IMR-90 (cell line): ENCODE measurements around the gene PANK2. TPM values are rescaled to one million over a fixed set of nuclear protein-coding genes. Genes with fewer than 3 reads are reported as not detected.
A peak's percentile ranks its signal among the peaks of the same experiment; 100 is the strongest.

Experiments
- ATAC-seq: fragments of 200-7000 bp; cut with Tn5 transposase; 2 replicates; pipeline ENCODE4 v1.9.1; 2020; ENCODE audit warnings: low read depth, mild to moderate bottlenecking, moderate library complexity
- BruUV-seq: library from RNA; stranded (reverse); fragments of 400-500 nt; replicated peaks from 2 replicates; lab custom pipeline; 2021; lab: Mats Ljungman, UMichigan
- CTCF ChIA-PET: fragments of 300-600 bp; formaldehyde crosslinking; extraction: SDS; loops from one replicate; lab custom pipeline; 2021; ENCODE audit warnings: antibody characterized with exemption; lab: Yijun Ruan, JAX
- POLR2A ChIA-PET: fragments of 300-600 bp; sonication (Branson Sonifier 250); formaldehyde crosslinking; loops from one replicate; lab custom pipeline; 2022; ENCODE audit warnings: antibody characterized with exemption; ENCODE audit not compliant: unreplicated experiment; lab: Charles Lee
- DNase-seq: peaks from one replicate; pipeline ENCODE4 v3.0.0; 2013
- H2AFZ ChIP-seq: replicated peaks from 2 replicates; pipeline ENCODE3; 2013; ENCODE audit warnings: low read length, mild to moderate bottlenecking; ENCODE audit not compliant: poor library complexity
- H2AK5ac ChIP-seq: 2 replicates; pipeline ENCODE4 v1.6.1; 2013; ENCODE audit warnings: low read depth, low read length, inconsistent platforms
- H2AK9ac ChIP-seq: replicated peaks from 2 replicates; pipeline ENCODE3; 2013; ENCODE audit warnings: mild to moderate bottlenecking, low read depth, low read length, moderate library complexity; ENCODE audit not compliant: poor library complexity
- H2BK120ac ChIP-seq: 2 replicates; pipeline ENCODE4 v1.6.1; 2013; ENCODE audit warnings: low read depth, low read length, inconsistent platforms
- H2BK15ac ChIP-seq: 3 replicates; pipeline ENCODE4 v1.6.1; 2013; ENCODE audit warnings: low read depth, low read length, inconsistent platforms
- H2BK20ac ChIP-seq: 2 replicates; pipeline ENCODE4 v1.6.1; 2013; ENCODE audit warnings: low read depth, mild to moderate bottlenecking, inconsistent platforms, low read length, moderate library complexity
- H2BK5ac ChIP-seq: 2 replicates; pipeline ENCODE4 v1.6.1; 2013; ENCODE audit warnings: mild to moderate bottlenecking, low read depth, low read length, inconsistent platforms; ENCODE audit not compliant: poor library complexity, severe bottlenecking
- H3K14ac ChIP-seq: replicated peaks from 2 replicates; pipeline ENCODE4 v1.6.1; 2013; ENCODE audit warnings: low read depth, low read length, inconsistent platforms
- H3K18ac ChIP-seq: 2 replicates; pipeline ENCODE4 v1.6.1; 2013; ENCODE audit warnings: low read depth, low read length, control low read depth
- H3K23ac ChIP-seq: 2 replicates; pipeline ENCODE4 v1.6.1; 2013; ENCODE audit warnings: low read depth, low read length, inconsistent platforms
- H3K27ac ChIP-seq: 2 replicates; pipeline ENCODE4 v1.5.1; 2013; ENCODE audit warnings: mild to moderate bottlenecking, control low read depth, low read length; ENCODE audit not compliant: insufficient read depth
- H3K27me3 ChIP-seq: 2 replicates; pipeline ENCODE4 v1.6.1; 2013; ENCODE audit warnings: low read length; ENCODE audit not compliant: control insufficient read depth, insufficient read depth
- H3K36me3 ChIP-seq: 2 replicates; pipeline ENCODE4 v1.6.1; 2013; ENCODE audit warnings: low read length, mixed read lengths; ENCODE audit not compliant: control insufficient read depth, insufficient read depth
- H3K4ac ChIP-seq: 2 replicates; pipeline ENCODE4 v1.6.1; 2013; ENCODE audit warnings: low read depth, low read length, inconsistent platforms
- H3K4me1 ChIP-seq: 2 replicates; pipeline ENCODE4 v1.6.1; 2013; ENCODE audit warnings: low read length, mixed read lengths; ENCODE audit not compliant: control insufficient read depth, insufficient read depth
- H3K4me2 ChIP-seq: 2 replicates; pipeline ENCODE4 v1.6.1; 2013; ENCODE audit warnings: low read depth, mild to moderate bottlenecking, control low read depth, low read length, moderate library complexity
- H3K4me3 ChIP-seq: 2 replicates; pipeline ENCODE4 v1.5.1; 2013; ENCODE audit warnings: low read depth, mild to moderate bottlenecking, control low read depth, low read length, moderate library complexity; ENCODE audit not compliant: insufficient read depth
- H3K56ac ChIP-seq: 2 replicates; pipeline ENCODE4 v1.6.1; 2013; ENCODE audit warnings: low read length, inconsistent platforms; ENCODE audit not compliant: insufficient read depth; ENCODE audit errors: extremely low read depth
- H3K79me1 ChIP-seq, 2 experiments: 2 replicates each; pipeline ENCODE4 v1.6.1; 2013; ENCODE audit warnings: low read length in 2 of 2, inconsistent platforms in 1 of 2, low read depth in 1 of 2
- H3K9ac ChIP-seq: 2 replicates; pipeline ENCODE4 v1.6.1; 2013; ENCODE audit warnings: low read depth, low read length, control low read depth
- H3K9me1 ChIP-seq: 2 replicates; pipeline ENCODE4 v1.6.1; 2013; ENCODE audit warnings: low read length, inconsistent platforms; ENCODE audit not compliant: insufficient read depth
- H3K9me3 ChIP-seq: 2 replicates; pipeline ENCODE4 v1.6.1; 2013; ENCODE audit warnings: low read length; ENCODE audit not compliant: control insufficient read depth, insufficient read depth
- H4K20me1 ChIP-seq: 2 replicates; pipeline ENCODE4 v1.6.1; 2013; ENCODE audit warnings: low read length, inconsistent platforms; ENCODE audit not compliant: insufficient read depth
- H4K5ac ChIP-seq: 2 replicates; pipeline ENCODE4 v1.6.1; 2013; ENCODE audit warnings: mild to moderate bottlenecking, low read depth, low read length, control low read depth
- H4K8ac ChIP-seq, 2 experiments: 2 replicates each; pipeline ENCODE4 v1.6.1; 2013; ENCODE audit warnings: low read depth in 2 of 2, low read length in 2 of 2, control low read depth in 1 of 2, inconsistent platforms in 1 of 2
- H4K91ac ChIP-seq: 2 replicates; pipeline ENCODE4 v1.6.1; 2013; ENCODE audit warnings: low read depth, low read length, inconsistent platforms; ENCODE audit not compliant: insufficient read depth
- BHLHE40 ChIP-seq: fragments of 150-350 bp; IDR thresholded peaks from 2 replicates; pipeline ENCODE4 v1.6.1; 2016; ENCODE audit warnings: mild to moderate bottlenecking, low read depth, low read length
- CTCF ChIP-seq: conservative IDR thresholded peaks from 2 replicates; pipeline ENCODE4 v1.5.1; 2012; ENCODE audit warnings: mild to moderate bottlenecking, low read depth, low read length, improper control_type of control experiment
- ELK1 ChIP-seq: fragments of 150-350 bp; IDR thresholded peaks from 2 replicates; pipeline ENCODE4 v1.6.1; 2016; ENCODE audit warnings: low read depth, mild to moderate bottlenecking, low read length, moderate library complexity, borderline replicate concordance
- FOS ChIP-seq: fragments of 150-350 bp; IDR thresholded peaks from 2 replicates; pipeline ENCODE4 v1.6.1; 2016; ENCODE audit warnings: low read depth, low read length
- MAFK ChIP-seq: IDR thresholded peaks from 2 replicates; pipeline ENCODE4 v1.6.1; 2012; ENCODE audit warnings: low read depth, low read length, improper control_type of control experiment
- MAZ ChIP-seq: IDR thresholded peaks from 2 replicates; pipeline ENCODE4 v1.6.1; 2012; ENCODE audit warnings: low read depth, mild to moderate bottlenecking, low read length, improper control_type of control experiment, moderate library complexity, borderline replicate concordance
- MXI1 ChIP-seq: IDR thresholded peaks from 2 replicates; pipeline ENCODE4 v1.6.1; 2012; ENCODE audit warnings: low read depth, mild to moderate bottlenecking, low read length, moderate library complexity, borderline replicate concordance
- NFE2L2 ChIP-seq: fragments of 150-350 bp; IDR thresholded peaks from 2 replicates; pipeline ENCODE4 v1.6.1; 2016; ENCODE audit warnings: low read depth, mild to moderate bottlenecking, low read length
- RAD21 ChIP-seq: IDR thresholded peaks from 2 replicates; pipeline ENCODE4 v1.6.1; 2012; ENCODE audit warnings: low read length, improper control_type of control experiment
- RCOR1 ChIP-seq: IDR thresholded peaks from 2 replicates; pipeline ENCODE4 v1.6.1; 2012; ENCODE audit warnings: mild to moderate bottlenecking, low read length, improper control_type of control experiment; ENCODE audit not compliant: insufficient replicate concordance
- RFX5 ChIP-seq: IDR thresholded peaks from 2 replicates; pipeline ENCODE4 v1.8.0; 2012; ENCODE audit warnings: low read depth, mild to moderate bottlenecking, low read length, moderate library complexity
- SMC3 ChIP-seq: fragments of 150-350 bp; IDR thresholded peaks from 2 replicates; pipeline ENCODE4 v1.6.1; 2016; ENCODE audit warnings: low read depth, mild to moderate bottlenecking, antibody characterized with exemption, low read length, moderate library complexity
- USF2 ChIP-seq: fragments of 150-350 bp; IDR thresholded peaks from 2 replicates; pipeline ENCODE4 v1.6.1; 2017; ENCODE audit warnings: mild to moderate bottlenecking, antibody characterized with exemption, low read length, low read depth
- WGBS, 2 experiments: methylation state at CpG; one replicate each; pipeline versions ENCODE4 v1.1.5 to v1.1.7; 2013; ENCODE audit warnings: missing lambda C conversion rate in 2 of 2; ENCODE audit not compliant: insufficient read length in 1 of 2; ENCODE audit errors: extremely low coverage in 2 of 2; 5-methylcytosine and 5-hydroxymethylcytosine counted together
- dilution Hi-C: fragments of 300-500 bp; cut with HindIII; formaldehyde crosslinking; loops from one replicate; pipeline ENCODE4 v1.14.3; 2018; ENCODE audit warnings: low sequenced_read_pairs; ENCODE audit not compliant: unreplicated experiment
- in situ Hi-C: fragments of 300-500 bp; cut with MboI; formaldehyde crosslinking; loops from 3 replicates; pipeline ENCODE4 v1.14.3; 2019; ENCODE audit warnings: low sequenced_read_pairs, inconsistent platforms, mixed read lengths
- intact Hi-C: fragments of 100-400 bp; cut with micrococcal nuclease; formaldehyde crosslinking; loops from 2 replicates; pipeline ENCODE4 v1.10.0; 2022
- polyA plus RNA-seq, 3 experiments: library from polyadenylated mRNA; depleted of rRNA; stranded (reverse); fragments of >200 nt; gene quantifications; 2 replicates each; pipeline ENCODE4 v1.2.3, GENCODE V29; 2012; ENCODE audit warnings: low replicate concordance in 1 of 3
- total RNA-seq: library from RNA; depleted of rRNA; stranded (reverse); fragments of >200 nt; gene quantifications from 2 replicates; pipeline ENCODE4 v1.2.3, GENCODE V29; 2012

The PANK2 gene
- total and polyA plus RNA-seq, 2 of the 4 experiments (the other 2 are of a cell fraction) = 17.7 to 28.1 TPM

GRCh38 chr20:3846740-3847428, 42.3 kb upstream of the PANK2 start, which contains the start of gene MAVS:
Gene MAVS (plus strand): TSS chr20:3846834. CDS start chr20:3854625, 7,791 bp downstream.
- POLR2A ChIA-PET = no interaction called here
- 0 out of 3 replicates have a peak within 1 kb of the TSS, but pooled peaks have one; percentile 21 for H2BK15ac ChIP-seq
- DNase-seq = peak; percentile 70
- H3K14ac ChIP-seq = peak within 1 kb of the TSS; percentile 100
- H4K91ac ChIP-seq = peak within 1 kb of the TSS; percentile 93
- peak within 1 kb of the TSS; percentile 82 for H3K4me3 ChIP-seq
- peak within 1 kb of the TSS; percentile 52; the same call in 1 of the 2 replicates for H2BK120ac ChIP-seq
- H3K4me1 ChIP-seq = peaks cover 8% of the 10 kb centered on the region
- H3K56ac ChIP-seq = peak within 1 kb of the TSS; percentile 66; the same call in 1 of the 2 replicates
- no peak within 1 kb of the TSS for H2BK20ac ChIP-seq
- peak; percentile 96 for ATAC-seq
- H3K27me3 ChIP-seq = no peaks in the 10 kb centered on the region
- H4K20me1 ChIP-seq = peaks cover 13% of the 10 kb centered on the region
- peaks cover 25% of the 10 kb centered on the region for H3K9me1 ChIP-seq
- dilution Hi-C loops = no loop called here
- H3K23ac ChIP-seq = peak within 1 kb of the TSS; percentile 98
- WGBS, 2 experiments = 1% methylated on average over 35 of the region's 72 CpGs; no CpG with 5 or more reads in 1 of the 2 experiments
- H2AK5ac ChIP-seq = peak within 1 kb of the TSS; percentile 100
- peak within 1 kb of the TSS; percentile 83 for H3K27ac ChIP-seq
- H3K36me3 ChIP-seq = peaks cover 4% of the 10 kb centered on the region
- no peak within 1 kb of the TSS; the same call in 1 of the 2 replicates for H3K18ac ChIP-seq
- no peaks in the 10 kb centered on the region for H3K9me3 ChIP-seq
- BruUV-seq = no TSS peak
- intact Hi-C loops = loop anchor here (2.0 kb wide), 1 partner anchor 60 kb away; the partner anchor contains the start of gene CENPB
- H2AFZ ChIP-seq = peak within 1 kb of the TSS; percentile 99
- CTCF ChIA-PET = no interaction called here
- peak within 1 kb of the TSS; percentile 97 to 99 for H4K8ac ChIP-seq
- H2AK9ac ChIP-seq = peak within 1 kb of the TSS; percentile 99
- H2BK5ac ChIP-seq = peak within 1 kb of the TSS; percentile 68
- peak within 1 kb of the TSS; percentile 94 for H3K4me2 ChIP-seq
- in situ Hi-C loops = no loop called here
- peak within 1 kb of the TSS; percentile 98 for H3K4ac ChIP-seq
- peak within 1 kb of the TSS; percentile 67 for H4K5ac ChIP-seq
- H3K79me1 ChIP-seq = peaks cover 32 to 47% of the 10 kb centered on the region in 2 experiments
- H3K9ac ChIP-seq = peak within 1 kb of the TSS; percentile 89
- TF ChIP-seq RFX5 (no peak), NFE2L2 (no peak), CTCF (no peak), FOS (no peak), RCOR1 (no peak), SMC3 (no peak), BHLHE40 (no peak), USF2 (peak; percentile 63), RAD21 (no peak), MAZ (peak; percentile 8; the same call in 1 of the 2 replicates), MAFK (no peak), ELK1 (no peak), MXI1 (peak; percentile 69; the same call in 1 of the 2 replicates)
